Superior temporal gyrus (tissue), 1 donor: ENCODE data around the gene ZHX3.
"Not testable (repeated sequence)": the region's sequence is repeated elsewhere in the genome, so short reads cannot be mapped to it uniquely, and the experiment has no call there.

Experiments used
- DNase-seq: peaks from one replicate; pipeline ENCODE4 v3.0.0-alpha.2; 2016; ENCODE audit errors: extremely low spot score

ZHX3 gene

DNA sequence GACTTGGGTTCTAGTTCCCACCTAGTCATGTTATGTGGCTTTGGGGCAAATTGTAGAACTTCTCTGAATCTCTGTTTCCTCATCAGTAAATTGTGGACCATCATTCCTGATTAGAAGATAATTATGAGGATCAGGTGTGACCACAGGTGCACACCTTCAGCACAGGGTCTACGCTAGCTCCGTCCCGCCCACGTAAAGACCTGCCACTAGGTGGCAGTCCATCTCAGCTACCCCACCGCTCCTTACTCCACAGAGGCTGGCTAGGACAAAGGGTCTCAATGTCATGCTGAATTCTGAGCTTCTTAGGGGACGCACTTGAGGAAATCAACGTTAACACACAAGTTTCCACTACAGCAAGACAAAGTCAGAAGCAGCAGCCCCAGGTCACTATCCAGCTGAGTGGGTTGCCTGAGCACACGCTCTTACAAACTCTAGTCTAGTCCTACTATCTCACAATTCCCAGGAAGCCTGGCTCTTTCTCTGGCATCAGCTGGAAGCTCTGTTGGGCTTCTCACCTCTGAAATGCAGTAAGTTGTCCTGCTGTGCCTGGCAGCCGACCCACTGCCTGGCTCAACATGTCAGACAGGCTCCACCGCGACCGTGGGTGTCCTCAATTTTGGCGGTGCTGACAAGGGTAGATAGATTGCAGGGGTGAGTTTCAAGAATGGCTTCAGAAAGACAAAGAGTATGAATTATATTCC lies 182.2 kb downstream of the ZHX3 start:
- DNase-seq = no peak

DNA sequence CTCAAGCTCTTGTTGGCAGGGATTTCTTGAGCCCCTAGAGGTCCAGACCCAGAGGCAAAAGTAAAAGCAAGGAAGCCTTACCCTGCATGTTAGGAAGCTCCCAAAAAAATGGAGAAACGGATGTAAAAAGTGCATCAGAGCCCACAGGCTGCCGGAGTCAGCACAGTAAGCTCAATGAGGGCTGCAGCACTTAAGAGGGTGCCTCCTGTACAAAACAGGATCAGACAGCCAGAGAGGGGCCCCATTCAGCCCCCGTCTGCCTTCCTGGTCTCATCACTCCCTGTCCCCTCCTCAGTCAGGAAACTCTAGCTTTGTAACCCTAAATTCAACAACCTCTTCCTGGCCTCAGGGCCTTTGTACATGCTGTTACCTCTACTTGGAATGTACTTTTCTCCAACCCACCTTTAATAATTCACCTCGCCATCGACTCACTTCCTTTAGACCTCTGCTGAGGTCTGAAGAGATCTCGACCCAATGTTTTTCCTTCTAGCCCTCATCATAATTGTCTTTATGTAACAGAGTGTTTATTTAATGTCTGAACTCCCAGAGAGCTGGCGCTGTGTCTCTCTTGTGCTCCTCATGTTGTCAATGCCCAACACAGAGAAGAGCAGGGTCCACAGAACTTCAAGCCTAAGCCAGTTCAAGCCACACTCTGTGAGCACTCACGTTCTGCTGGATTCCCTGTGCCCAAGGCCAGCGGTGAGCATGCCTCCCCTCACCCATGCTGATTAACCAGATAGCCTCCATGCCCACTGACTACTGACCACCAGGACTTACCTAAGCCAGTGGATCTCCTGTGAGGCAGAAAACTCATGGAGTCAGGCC lies 183.0 kb downstream of the ZHX3 start:
- no peak for DNase-seq

DNA sequence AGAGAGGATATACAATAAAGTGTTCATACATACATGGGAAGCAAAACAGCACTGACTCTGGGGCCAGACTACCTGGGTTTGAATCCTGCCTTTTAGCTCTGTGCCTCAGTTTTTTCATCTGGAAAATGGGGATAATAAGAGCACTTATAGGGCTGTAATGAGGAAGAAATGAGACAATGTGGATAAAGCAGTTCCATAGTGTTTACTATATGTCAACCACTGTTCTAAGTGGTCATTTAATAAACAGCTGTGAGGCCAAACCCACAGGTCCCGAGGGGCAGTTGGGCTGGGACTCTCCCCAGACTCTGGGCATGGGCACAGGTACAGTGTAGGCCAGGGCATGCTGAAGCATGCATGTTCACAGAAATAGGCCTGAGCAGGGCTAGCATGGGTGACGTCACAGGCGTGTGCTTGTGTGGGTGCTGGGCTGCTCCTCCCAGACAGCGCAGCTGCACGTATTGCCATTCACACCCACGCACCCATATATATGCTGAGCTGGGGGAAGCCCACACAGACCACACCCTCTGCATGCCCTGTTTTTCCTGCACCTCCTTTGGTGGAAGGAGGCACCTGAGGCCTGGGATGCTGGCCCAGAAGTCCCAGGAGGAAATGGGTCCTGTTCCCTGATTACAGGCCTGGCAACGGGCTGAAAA lies 183.7 kb downstream of the ZHX3 start:
- no peak for DNase-seq

DNA sequence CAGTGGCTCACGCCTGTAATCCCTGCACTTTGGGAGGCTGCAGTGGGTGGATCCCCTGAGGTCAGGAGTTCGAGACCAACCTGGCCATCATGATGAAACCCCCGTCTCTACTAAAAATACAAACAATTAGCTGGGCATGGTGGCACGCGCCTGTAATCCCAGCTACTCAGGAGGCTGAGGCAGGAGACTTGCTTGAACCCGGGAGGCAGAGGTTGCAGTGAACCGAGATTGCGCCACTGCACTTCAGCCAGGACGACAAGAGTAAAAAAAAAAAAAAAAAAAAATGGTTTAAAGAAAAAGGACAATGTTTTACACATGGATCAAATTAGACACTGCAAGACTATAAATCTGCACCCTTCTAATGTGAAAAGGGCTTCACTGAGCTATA lies 185.1 kb downstream of the ZHX3 start:
- DNase-seq = not testable (repeated sequence)

DNA sequence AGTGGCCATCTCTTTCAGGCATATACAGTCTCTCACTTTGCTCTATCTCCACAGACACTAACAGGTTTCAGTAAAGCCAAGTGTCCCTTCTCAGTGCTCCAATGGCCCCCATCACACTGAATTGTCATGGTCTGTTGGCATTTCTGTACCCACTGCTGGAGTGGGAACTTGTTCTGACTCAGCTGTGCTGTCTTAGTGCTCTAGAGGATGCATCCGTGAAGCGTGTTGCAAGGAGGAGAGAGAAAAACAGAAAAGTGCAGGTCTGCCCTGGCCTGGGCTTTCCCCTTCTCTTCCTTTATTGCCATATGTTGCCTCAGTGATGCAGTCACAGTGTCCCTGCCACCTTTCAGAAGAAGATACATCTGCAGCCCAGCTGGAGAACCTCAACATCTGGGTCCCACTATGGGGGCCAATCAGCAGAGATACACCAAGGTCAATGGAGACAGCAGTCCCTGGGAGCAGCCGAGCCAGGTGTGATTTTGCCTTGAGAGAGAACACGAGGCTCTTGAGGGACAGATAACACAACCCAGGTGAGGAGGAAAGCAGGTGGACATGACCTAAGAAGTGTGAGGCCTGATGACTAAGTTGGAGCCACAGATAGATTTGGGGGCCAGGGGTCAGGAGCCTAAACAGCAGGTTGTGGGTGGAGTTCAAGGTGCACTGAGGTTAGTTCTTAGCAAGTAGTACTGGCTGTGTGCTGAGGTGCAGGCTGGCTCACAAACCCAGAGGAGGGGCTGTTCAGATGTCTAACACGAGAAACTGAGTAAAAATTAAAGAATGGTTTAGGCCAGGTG lies 185.7 kb downstream of the ZHX3 start:
- DNase-seq = no peak
